PC-9 (cell line): ENCODE measurements around the gene CRIP2. TPM values are rescaled to one million over a fixed set of nuclear protein-coding genes. Genes with fewer than 3 reads are reported as not detected.
A peak's percentile ranks its signal among the peaks of the same experiment; 100 is the strongest.

Experiments
- BruUV-seq: library from RNA; stranded (reverse); fragments of 400-500 nt; replicated peaks from 2 replicates; lab custom pipeline; 2021; lab: Mats Ljungman, UMichigan
- CTCF ChIA-PET: fragments of 300-600 bp; sonication (Branson Sonifier 250); formaldehyde crosslinking; loops from one replicate; lab custom pipeline; 2022; ENCODE audit warnings: antibody characterized with exemption; lab: Charles Lee
- POLR2A ChIA-PET: fragments of 300-600 bp; sonication (Branson Sonifier 250); formaldehyde crosslinking; loops from one replicate; lab custom pipeline; 2022; ENCODE audit warnings: antibody characterized with exemption; ENCODE audit not compliant: unreplicated experiment; lab: Charles Lee
- DNase-seq, 2 experiments: peaks; one replicate each; pipeline versions ENCODE4 v3.0.0 to v3.0.0-alpha.2; 2015 to 2022; ENCODE audit warnings: mixed read lengths in 1 of 2
- H2AFZ ChIP-seq: fragments of 200-600 bp; sonication (generic); 2 replicates; pipeline ENCODE4 v1.8.1; 2017; ENCODE audit warnings: antibody characterized with exemption
- H3F3A ChIP-seq: fragments of 200-600 bp; sonication (generic); 2 replicates; pipeline ENCODE4 v1.8.1; 2017; ENCODE audit warnings: antibody characterized with exemption, mild to moderate bottlenecking, low read depth; ENCODE audit not compliant: insufficient read depth
- H3K27ac ChIP-seq: fragments of 200-600 bp; sonication (generic); 2 replicates; pipeline ENCODE4 v1.6.1; 2016; ENCODE audit warnings: mixed run types
- H3K27me3 ChIP-seq: fragments of 200-600 bp; sonication (generic); 2 replicates; pipeline ENCODE4 v1.6.1; 2016; ENCODE audit warnings: low read depth, mixed run types; ENCODE audit not compliant: insufficient read depth
- H3K36me3 ChIP-seq: fragments of 200-600 bp; sonication (generic); 2 replicates; pipeline ENCODE4 v1.6.1; 2016; ENCODE audit warnings: low read depth, mixed run types
- H3K4me1 ChIP-seq: fragments of 200-600 bp; sonication (generic); replicated peaks from 2 replicates; pipeline ENCODE4 v1.6.1; 2016; ENCODE audit warnings: mixed run types; ENCODE audit not compliant: insufficient read depth
- H3K4me2 ChIP-seq: fragments of 200-600 bp; sonication (generic); 2 replicates; pipeline ENCODE4 v1.6.1; 2017; ENCODE audit warnings: mixed run types
- H3K4me3 ChIP-seq: fragments of 200-600 bp; sonication (generic); 2 replicates; pipeline ENCODE4 v1.6.1; 2016; ENCODE audit warnings: mixed run types
- H3K79me2 ChIP-seq: fragments of 200-600 bp; sonication (generic); 2 replicates; pipeline ENCODE4 v1.6.1; 2017; ENCODE audit warnings: low read depth, mixed run types
- H3K9me2 ChIP-seq: fragments of 200-600 bp; sonication (generic); 2 replicates; pipeline ENCODE4 v1.8.1; 2017; ENCODE audit warnings: mild to moderate bottlenecking; ENCODE audit not compliant: insufficient read depth
- H3K9me3 ChIP-seq: fragments of 200-600 bp; sonication (generic); 2 replicates; pipeline ENCODE4 v1.8.1; 2016; ENCODE audit warnings: low read depth; ENCODE audit not compliant: insufficient read depth
- H4K20me1 ChIP-seq: fragments of 200-600 bp; sonication (generic); 2 replicates; pipeline ENCODE4 v1.8.1; 2017; ENCODE audit not compliant: insufficient read depth
- EZH2 ChIP-seq: fragments of 200-600 bp; sonication (generic); IDR thresholded peaks from 2 replicates; pipeline ENCODE4 v1.8.0; 2017; ENCODE audit warnings: antibody characterized with exemption, low read depth
- intact Hi-C: fragments of 100-400 bp; cut with micrococcal nuclease; formaldehyde crosslinking; loops from one replicate; pipeline ENCODE4 v1.10.0; 2022; ENCODE audit not compliant: unreplicated experiment
- total RNA-seq: library from RNA; stranded (reverse); gene quantifications from 2 replicates; pipeline ENCODE4 v1.2.3, GENCODE V29; 2021
- TF ChIP-seq, protein P1 (sequence below): fragments of 200-600 bp; sonication (generic); conservative IDR thresholded peaks from 2 replicates; pipeline ENCODE4 v1.6.1; 2017; ENCODE audit warnings: mixed run types, antibody characterized with exemption, mild to moderate bottlenecking, moderate library complexity

The CRIP2 gene
- total RNA-seq, 1 experiment from 2014 or later: 50.2 TPM

DNA sequence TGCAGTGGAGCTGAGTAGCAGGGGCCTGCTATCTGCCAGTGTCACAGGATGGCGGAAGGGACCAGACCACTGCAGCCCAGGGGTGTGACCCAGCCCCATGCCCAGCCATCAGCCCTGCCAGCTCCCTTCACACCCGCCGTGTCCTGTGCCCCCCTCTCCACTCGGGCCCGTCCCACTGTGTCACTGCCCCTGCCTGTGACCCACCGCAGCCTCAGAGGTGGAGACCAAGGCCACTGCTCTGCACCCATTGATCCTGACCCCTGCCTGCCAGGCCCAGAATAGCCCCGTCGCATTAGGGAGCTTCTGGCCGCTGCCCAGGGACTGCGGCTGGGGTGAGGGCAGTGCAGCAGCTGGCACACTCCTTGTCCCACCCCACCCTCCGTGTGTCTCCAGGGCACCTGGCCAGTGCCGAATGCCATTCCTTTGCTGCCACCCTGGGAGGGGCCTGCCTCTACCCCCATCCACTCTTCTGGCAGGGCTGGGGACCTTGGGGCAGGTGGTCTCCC lies 2.1 kb upstream of the CRIP2 start:
- Histone ChIP-seq H3K27me3 (no peaks in the 10 kb centered on the region), H3K4me1 (peaks cover 28% of the 10 kb centered on the region), H3K79me2 (no peaks in the 10 kb centered on the region), H3K36me3 (no peaks in the 10 kb centered on the region), H3K9me3 (no peaks in the 10 kb centered on the region), H3K4me3 (peak overlapping the region; percentile 21; the same call in 1 of the 2 replicates), H2AFZ (no peak overlapping the region), H3K9me2 (no peaks in the 10 kb centered on the region), H3K4me2 (peak overlapping the region; percentile 88), H3F3A (peaks cover 20% of the 10 kb centered on the region; the same call in 1 of the 2 replicates), H3K27ac (no peak overlapping the region), H4K20me1 (no peaks in the 10 kb centered on the region; the same call in 1 of the 2 replicates)
- CTCF ChIA-PET: no interaction called here
- BruUV-seq: no TSS peak
- intact Hi-C loops: no loop called here
- TF ChIP-seq, protein P1, sequence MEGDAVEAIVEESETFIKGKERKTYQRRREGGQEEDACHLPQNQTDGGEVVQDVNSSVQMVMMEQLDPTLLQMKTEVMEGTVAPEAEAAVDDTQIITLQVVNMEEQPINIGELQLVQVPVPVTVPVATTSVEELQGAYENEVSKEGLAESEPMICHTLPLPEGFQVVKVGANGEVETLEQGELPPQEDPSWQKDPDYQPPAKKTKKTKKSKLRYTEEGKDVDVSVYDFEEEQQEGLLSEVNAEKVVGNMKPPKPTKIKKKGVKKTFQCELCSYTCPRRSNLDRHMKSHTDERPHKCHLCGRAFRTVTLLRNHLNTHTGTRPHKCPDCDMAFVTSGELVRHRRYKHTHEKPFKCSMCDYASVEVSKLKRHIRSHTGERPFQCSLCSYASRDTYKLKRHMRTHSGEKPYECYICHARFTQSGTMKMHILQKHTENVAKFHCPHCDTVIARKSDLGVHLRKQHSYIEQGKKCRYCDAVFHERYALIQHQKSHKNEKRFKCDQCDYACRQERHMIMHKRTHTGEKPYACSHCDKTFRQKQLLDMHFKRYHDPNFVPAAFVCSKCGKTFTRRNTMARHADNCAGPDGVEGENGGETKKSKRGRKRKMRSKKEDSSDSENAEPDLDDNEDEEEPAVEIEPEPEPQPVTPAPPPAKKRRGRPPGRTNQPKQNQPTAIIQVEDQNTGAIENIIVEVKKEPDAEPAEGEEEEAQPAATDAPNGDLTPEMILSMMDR: no peak
- no peak for TF ChIP-seq EZH2
- DNase-seq: peak in 1 of 2 experiments; percentile 74
- POLR2A ChIA-PET: no interaction called here

DNA sequence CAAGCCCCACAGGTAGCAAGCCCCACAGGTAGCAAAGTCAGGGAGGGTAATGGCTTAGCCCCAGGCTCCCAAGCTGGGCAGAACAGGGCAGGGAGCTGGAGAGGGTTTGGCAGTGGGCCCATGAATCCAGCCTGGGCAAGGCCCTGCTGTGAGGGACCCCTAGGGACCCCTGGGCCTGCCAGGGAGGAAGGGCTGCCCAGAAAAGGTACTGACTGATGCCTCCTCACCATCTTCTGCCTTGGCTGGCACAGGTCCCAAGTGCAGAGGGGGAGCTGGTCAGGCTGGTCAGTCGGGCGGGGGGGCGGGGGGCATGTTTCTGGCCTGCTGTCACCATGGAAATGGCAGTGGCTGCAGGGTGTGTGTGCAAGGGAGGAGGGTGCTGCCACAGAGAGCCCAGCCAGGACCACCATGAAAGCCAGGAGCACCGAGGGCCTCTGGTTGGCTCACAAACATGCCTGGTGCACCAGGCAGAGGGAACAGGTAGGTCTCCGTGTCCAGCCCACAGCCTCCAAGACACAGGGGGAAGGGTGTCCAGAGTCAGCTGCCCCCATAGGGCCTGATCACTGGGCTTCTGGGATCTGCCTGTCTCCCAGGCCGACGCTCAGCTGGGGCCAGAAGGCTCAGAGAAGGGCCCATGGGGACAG lies 1.5 kb upstream of the CRIP2 start:
- H3K9me3 ChIP-seq: no peaks in the 10 kb centered on the region
- CTCF ChIA-PET: no interaction called here
- POLR2A ChIA-PET: interaction anchor here (0.6 kb wide), 1 partner anchor 182 kb away, joined by 5 read pairs; no protein-coding TSS in a partner anchor
- H3K4me3 ChIP-seq: peak overlapping the region; percentile 66
- H3K36me3 ChIP-seq: no peaks in the 10 kb centered on the region
- BruUV-seq: no TSS peak
- peak overlapping the region; percentile 88 for H3K4me2 ChIP-seq
- no peaks in the 10 kb centered on the region for H3K79me2 ChIP-seq
- H3K27ac ChIP-seq: no peak overlapping the region
- intact Hi-C loops: loop anchor here (1.0 kb wide), 1 partner anchor 17 kb away; no protein-coding TSS in a partner anchor
- peaks cover 22% of the 10 kb centered on the region for H3K4me1 ChIP-seq
- no peaks in the 10 kb centered on the region for H3K27me3 ChIP-seq
- peak overlapping the region; percentile 75; the same call in 1 of the 2 replicates for H2AFZ ChIP-seq
- H3K9me2 ChIP-seq: no peaks in the 10 kb centered on the region
- DNase-seq: peak; percentile 47 to 66
- H3F3A ChIP-seq: peaks cover 18% of the 10 kb centered on the region; the same call in 1 of the 2 replicates
- TF ChIP-seq EZH2: no peak
- TF ChIP-seq, protein P1: no peak
- no peaks in the 10 kb centered on the region; the same call in 1 of the 2 replicates for H4K20me1 ChIP-seq

DNA sequence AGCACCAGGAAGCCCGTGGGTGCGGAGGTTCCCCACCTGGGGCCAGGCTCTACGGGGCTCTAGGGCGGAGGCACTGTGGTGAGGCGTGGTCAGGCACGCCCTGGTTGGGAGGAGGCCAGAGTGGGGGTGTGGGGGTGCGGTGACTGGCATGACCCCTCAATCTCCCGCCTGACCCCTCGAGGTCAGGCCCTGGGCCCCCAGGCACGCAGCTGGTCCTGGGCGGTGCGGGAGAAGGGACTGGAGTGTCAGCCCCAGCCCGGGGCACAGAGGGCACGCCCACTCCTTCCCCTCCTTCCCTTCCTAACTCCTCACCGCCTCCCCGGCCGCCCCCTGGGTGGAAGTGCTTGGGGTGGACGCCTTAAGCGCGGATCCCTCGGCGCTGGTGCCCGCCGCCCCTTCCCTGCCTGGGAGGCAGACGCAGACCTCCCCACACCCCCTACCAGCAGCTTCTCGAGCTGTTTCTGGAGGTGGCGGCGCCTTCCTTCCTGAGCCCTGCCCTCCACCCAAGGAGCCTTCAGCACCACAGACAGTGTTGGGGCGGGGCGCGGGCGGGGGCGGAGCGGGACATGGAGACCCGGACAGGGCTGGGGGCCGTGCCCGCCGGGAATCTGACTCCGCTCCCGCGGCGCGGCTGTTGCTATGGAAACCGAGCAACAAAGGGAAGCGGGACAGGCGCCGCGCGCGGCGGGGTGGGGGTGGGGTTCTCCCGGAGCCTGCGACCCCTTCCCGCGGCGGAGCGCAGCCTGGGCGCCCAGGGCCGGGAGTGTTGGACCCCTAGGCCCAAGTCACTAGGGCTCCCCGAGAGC lies 741 bp upstream of the CRIP2 start:
- H4K20me1 ChIP-seq: no peaks in the 10 kb centered on the region; the same call in 1 of the 2 replicates
- no peaks in the 10 kb centered on the region for H3K36me3 ChIP-seq
- no peak for TF ChIP-seq EZH2
- TF ChIP-seq, protein P1: no peak
- TSS peak; percentile 25 for BruUV-seq
- H3K27ac ChIP-seq: no peak overlapping the region
- peaks cover 18% of the 10 kb centered on the region; the same call in 1 of the 2 replicates for H3F3A ChIP-seq
- H3K4me3 ChIP-seq: peak overlapping the region; percentile 66
- peak; percentile 86 to 90 for DNase-seq
- no peaks in the 10 kb centered on the region for H3K9me3 ChIP-seq
- no peaks in the 10 kb centered on the region for H3K27me3 ChIP-seq
- H2AFZ ChIP-seq: peak overlapping the region; percentile 75; the same call in 1 of the 2 replicates
- intact Hi-C loops: loop anchor here (1.0 kb wide), 1 partner anchor 16 kb away; no protein-coding TSS in a partner anchor
- peak overlapping the region; percentile 88 for H3K4me2 ChIP-seq
- no peaks in the 10 kb centered on the region for H3K79me2 ChIP-seq
- ChIA-PET CTCF (no interaction called here), POLR2A (interaction anchor here (0.6 kb wide), 1 partner anchor 183 kb away, joined by 5 read pairs; no protein-coding TSS in a partner anchor)
- H3K4me1 ChIP-seq: peaks cover 22% of the 10 kb centered on the region
- no peaks in the 10 kb centered on the region for H3K9me2 ChIP-seq
